HG03095 (cell line): Measurements from ENCODE around the gene MPZL1.
"Not testable (repeated sequence)": the region's sequence is repeated elsewhere in the genome, so short reads cannot be mapped to it uniquely, and the experiment has no call there.

Experiments used
- ATAC-seq: cut with Tn5 transposase; IDR thresholded peaks from one replicate; pipeline ENCODE4 v1.9.1; 2021; ENCODE audit warnings: moderate library complexity; ENCODE audit not compliant: unreplicated experiment

Gene MPZL1

DNA sequence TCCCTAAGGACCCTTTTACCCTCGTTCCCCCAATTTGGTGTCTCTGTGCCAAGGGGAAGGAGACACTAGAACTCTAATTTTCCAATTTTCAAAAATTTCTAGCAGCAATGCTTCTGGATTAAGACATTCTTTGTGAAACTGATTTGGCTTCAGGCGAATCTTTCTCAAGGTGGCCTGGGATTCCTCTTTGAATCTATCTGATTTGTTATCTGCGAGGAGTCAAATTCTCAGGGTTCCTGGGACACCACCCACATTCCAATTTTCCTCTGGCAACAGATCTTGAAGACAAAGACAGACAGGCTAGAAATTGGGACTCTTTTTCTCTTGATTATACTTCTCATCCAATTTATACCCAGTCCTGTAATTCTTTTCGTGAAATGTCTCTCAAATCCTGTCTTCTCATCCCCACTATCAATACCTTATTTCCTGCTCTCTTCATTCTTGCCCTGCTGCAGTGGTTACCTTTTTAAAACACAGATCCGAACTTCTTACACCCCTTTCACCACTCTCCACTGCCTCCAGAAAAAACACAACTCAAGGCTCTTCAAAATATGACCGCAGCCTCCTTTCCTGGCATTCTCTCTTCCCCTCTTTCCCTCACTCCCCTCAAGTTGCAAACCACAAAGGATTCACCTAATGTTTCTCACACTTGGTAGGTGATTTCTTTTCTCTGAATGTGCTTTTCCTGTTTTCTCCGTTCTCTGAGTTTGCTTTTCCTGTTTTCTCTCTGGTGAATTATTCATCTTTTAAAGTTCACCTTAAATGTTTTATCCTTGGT is 2.7 kb upstream of the MPZL1 start:
- ATAC-seq, result no peak

DNA sequence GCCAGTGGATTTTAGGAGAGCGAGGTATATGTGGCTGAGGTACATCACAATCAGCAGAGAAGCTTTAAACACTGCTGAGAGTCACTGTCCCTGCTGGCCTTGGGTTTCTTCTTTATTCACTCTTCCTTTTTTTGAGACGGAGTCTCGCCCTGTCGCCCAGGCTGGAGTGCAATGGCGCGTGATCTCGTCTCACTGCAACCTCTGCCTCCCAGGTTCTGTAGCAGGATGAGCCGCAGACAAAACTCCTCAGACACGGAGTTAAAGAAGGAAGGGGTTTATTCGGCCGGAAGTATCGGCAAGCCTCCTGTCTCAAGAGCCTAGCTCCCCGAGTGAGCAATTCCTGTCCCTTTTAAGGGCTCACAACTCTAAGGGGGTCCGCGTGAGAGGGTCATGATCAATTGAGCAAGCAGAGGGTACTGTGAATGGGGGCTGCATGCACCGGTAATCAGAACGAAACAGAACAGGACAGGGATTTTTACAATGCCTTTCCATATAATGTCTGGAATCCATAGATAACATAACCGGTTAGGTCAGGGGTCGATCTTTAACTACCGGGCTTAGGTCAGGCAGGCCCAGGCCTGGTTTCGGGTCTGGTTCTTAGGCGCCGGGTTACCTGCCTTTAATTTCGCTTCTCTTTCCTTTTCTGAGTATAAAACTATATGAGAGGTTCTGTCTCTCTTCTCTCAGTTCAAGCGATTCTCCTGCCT is 1.9 kb upstream of the MPZL1 start:
- ATAC-seq, result not testable (repeated sequence)

DNA sequence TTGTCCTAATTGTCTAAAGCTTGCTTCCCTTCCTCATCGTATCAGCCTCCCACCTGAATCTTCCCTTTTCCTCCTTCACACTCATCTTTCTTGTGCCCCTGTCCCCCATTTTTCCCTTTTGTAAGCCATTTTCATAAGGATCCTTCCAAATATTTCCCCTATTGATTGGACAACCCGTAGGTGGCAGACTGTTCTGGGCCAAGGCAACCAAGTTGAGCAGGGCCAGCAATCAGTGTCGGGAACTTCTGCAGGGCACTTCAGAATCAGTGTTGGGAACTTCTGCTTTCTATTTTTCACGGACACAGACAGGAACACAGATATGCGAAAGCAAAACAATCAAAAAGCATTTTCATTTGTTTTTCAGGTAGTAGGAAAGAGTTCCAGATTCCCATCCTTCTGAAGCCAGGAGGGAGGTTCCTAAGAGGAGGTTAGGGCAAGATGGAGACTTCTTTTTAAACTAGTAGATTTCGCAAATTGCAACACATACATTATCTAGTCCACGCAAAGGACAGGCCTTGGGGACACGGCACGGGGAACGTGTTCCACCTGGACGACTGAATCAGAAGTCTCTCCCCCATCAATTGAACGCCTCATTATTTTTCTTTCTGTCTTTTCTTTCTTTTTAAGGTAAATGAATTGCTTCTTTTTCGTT is 691 bp upstream of the MPZL1 start:
- ATAC-seq, result no peak

DNA sequence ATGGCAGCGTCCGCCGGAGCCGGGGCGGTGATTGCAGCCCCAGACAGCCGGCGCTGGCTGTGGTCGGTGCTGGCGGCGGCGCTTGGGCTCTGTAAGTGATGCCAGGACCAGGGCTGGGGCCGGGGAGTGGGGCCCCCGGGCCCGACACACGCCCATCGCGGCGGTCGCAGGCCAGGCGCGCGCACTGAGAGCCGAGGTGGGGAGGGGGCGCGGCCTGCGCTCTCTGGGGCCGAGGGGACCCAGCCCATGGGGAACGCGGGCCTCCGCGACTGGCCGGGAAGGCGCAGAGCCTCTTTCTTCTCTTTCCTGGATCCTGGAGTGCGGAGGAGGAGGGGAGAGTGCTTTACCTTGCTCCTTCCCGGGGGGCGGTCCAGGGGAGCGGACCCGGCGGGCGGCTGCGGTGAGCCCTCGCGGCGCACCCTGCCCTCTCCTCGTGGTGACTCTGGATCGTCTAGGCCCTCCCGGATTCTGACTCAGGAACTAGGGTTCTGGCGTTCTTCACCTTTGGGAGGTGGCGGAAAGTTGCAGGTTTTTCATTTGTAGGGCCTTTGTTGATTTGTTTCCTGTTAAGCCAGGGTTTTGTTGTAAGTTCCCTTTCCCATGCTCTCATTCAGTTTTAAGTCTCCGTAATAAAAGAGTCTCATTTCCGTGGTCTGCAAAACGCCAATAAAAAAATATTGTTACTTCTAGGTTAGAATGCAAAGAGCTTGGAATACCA is 529 bp downstream of the MPZL1 start:
- ATAC-seq, result peak; percentile 18

DNA sequence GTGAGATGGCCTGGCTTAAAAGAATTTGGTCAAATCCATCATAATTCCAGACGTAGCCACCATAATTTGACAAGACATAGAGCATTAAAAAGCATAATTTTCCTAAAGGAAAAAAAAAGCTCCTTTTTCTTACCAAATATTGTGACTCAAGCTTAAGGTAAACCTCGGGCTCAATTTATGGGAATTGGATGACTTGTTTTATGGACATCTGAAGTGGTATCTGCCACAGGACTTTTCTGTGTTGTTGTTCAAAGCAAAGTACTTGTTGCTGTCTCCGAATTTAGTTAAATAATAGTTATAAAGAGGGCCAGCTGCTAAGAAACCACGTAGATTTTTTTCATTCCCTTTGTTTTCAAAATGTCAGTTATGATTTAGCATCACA is 1.1 kb downstream of the MPZL1 start:
- no peak for ATAC-seq

DNA sequence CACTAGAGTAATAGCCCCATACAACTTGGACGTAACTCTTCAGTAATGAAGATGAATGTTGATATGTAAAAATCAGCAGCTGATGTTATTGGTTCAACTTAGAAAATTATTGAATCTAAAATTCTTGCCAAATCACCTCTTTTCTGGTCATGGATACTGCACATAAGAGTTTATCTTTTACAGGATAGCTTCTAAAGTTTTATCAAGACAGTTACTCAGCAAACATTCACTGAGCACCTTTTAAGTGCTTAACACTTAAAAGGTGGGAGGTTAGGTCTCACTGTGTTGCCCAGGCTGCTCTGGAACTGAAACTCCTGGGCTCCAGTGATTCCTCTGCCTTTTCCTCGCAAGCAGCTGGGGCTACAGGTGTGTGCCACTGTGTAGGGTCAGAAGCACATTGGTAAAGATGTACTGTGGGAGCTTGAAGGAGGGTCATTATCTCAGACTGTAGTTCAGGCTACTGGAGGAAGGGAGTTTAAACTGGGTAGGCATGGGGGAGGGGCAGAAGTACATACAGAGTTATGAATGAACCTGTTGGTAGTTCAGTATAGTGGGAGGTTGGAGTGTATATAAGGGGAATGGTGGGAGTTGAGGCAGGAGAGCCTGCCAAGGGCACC is 2.0 kb downstream of the MPZL1 start:
- no peak for ATAC-seq

DNA sequence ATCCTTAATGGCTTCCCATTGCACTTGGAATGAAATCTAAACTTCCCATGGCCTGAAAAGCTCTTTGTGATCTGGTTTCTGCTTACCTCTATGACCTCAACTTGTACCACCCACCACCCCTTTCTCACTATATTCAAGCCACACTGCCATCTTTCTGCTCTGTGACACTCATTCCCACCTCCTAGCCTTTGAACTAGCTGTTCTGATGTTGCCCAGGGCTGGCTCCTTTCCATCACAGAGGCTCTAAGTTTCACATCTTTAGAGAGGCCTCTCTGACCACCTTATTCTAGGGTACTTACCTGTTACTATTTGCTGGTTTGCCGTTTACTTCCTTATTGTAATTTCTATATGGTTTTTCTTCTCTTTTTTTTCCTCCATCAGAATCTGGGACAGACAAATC is 4.2 kb downstream of the MPZL1 start:
- ATAC-seq, result no peak

DNA sequence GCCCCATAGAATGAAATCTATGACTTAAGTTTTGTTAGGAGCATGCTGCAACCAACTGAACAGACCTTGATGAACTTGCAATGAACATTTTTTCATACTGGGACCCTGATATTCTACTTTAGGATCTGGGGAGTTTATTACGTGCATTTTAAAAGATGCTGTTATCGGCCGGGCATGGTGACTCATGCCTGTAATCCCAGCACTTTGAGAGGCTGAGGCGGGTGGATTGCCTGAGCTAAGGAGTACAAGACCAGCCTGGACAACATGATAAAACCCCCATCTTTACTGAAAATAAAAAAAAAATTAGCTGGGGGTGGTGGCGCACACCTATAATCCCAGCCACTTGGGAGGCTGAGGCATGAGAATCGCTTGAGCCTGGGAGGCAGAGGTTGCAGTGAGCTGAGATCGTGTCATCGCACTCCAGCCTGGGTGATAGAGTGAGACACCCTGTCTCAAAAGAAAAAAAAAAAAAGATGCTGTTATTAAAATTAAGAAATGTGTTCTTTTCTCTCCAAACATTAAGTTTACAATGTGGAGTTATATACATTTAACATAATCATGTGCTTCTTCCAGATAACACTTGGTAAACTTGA is 7.1 kb downstream of the MPZL1 start:
- ATAC-seq, result no peak

DNA sequence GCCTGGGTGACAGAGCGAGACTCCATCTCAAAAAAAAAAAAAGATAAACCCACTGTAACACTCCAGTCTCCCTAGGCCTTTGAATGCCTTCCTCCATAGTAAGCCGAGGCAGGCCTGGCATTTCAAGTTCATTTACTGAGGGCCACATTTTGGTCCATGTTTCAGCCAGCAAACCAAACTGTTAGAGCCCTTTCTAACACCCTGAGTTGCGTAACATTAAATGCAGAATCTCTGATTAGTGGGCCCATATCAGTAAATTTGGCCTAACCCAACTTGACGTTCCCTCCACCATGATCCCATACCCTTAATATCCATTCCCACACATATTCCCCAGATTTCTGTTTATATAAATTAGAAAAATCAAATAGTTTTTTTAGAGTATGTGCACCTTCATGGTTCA is 12.4 kb downstream of the MPZL1 start:
- no peak for ATAC-seq

DNA sequence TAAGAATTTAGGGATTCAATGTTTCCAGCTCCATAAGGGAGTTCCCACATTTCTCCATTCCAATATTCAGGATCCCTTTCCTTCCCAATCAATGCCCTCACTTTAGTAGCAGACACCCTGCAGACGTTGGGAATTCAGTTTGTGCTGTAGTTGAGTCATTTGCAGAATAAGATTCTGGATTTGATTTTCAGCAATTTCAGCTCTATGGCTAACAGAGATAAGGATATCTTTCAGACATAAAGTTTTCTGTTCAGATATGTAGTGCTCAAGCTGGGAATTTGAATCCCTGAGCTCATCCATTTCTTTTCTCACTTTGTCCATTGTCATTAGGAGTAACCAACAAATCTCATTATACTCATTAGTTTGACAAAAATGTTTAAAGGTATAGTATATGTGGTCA is 13.1 kb downstream of the MPZL1 start:
- ATAC-seq, result no peak

DNA sequence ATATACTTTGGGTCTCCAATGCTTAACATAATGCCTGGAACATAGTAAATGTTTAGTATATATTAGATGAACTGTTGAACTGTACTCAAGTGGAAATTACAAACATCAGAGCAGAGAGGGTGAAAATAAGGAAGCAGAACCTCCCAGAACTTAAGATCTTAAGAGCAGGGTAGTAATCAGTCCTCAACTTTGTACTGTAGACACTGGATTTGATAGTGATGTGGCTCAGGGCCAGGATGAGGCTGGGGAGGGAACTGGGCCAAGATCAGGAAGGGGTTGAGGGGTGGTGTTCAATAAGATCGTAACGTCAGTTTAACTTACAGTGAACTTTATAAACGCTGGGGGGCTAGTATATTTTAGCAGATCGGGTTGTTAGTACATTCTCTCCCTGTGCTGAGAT is 15.4 kb downstream of the MPZL1 start:
- no peak for ATAC-seq

DNA sequence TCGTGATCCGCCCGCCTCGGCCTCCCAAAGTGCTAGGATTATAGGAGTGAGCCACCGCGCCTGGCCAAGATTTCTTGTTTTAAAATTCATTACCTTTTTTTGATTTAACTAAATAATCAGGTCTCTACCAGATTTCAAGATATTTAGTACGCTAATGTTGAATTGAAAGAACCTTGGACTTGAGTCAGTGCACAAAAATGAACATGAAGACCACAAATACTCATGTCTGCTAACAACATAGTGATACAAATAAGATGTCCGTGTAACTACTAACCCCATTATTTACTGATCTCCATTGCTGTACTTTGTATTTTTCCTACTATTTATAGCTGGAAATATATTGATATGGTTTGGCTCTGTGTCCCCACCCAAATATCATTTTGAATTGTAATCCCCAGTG is 16.4 kb downstream of the MPZL1 start:
- ATAC-seq, result no peak

DNA sequence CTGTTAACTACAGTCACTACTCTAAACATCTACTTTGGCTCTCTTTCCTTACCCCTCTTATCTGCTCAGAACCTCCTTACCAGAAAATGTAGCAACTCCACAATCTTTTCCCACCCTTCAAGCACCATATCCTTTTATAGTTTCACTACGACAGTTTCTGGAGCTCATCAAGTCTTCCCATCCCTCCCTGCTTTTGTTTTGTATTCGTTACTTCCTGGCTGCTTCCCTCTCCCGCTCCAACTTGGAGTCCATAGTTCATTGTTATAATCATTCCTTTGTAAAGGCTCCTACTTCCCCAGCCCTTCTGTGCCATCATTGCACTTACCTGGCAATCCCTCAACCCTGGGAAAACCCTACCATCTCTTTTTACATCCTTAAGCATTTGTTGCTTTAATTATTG is 18.0 kb downstream of the MPZL1 start:
- no peak for ATAC-seq

DNA sequence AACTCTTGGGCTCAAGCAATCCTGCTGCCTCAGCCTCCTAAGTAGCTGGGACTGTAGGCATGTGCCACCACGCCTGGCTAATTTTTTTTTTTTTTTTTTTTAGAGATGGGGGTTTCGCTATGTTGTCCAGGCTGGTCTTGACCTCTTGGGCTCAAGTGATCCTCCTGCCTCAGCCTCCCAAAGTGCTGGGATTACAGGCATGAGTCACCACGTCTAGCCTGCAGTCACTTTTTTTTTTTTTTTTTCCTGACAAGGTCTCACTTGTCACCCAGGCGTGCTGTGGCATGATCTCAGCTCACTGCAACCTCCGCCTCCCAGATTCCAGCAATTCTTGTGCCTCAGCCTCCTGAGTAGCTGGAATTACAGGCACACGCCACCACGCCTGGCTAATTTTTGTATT is 19.3 kb downstream of the MPZL1 start:
- not testable (repeated sequence) for ATAC-seq

DNA sequence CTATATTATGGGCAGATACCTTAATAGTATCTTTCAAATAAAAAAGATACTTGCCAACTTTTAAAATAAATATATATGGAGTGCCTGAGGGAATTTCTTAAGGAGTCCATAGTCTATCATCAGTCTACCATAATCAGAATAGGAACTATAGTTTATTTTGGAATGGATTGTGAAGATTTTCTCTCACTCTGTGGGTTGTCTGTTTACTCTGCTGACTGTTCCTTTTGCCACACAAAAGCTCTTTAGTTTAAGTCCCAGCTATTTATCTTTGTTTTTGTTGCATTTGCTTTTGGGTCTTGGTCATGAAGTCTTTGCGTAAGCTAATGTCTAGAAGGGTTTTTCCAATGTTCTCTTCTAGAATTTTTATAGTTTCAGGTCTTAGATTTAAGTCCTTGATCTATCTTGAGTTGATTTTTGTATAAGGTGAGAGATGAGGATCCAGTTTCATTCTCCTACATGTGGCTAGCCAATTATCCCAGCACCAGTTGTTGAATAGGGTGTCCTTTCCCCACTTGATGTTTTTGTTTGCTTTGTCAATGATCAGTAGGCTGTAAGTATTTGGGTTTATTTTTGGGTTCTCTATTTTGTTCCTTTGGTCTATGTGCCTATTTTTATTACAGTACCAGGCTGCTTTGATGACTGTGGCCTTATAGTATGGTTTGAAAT is 20.7 kb downstream of the MPZL1 start:
- not testable (repeated sequence) for ATAC-seq

DNA sequence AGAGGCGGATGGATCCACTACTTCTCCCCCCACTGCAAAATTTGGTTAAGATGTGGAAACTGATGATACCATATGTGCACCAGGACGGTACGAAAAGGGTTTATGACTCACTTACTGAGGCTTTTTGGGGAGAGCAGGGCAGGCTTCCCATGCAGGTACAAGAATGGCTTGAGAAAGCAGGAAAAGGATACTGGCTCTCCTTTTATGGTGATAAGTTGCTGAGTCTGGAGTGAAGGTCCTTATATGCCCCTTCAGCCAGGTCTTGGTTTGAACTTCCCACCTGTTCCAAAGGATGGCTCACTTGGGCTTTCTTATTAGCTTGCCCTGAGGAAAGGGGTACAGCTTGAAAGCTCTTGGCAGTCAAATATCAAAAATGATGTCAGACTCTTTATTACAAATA is 23.1 kb downstream of the MPZL1 start:
- ATAC-seq, result no peak

DNA sequence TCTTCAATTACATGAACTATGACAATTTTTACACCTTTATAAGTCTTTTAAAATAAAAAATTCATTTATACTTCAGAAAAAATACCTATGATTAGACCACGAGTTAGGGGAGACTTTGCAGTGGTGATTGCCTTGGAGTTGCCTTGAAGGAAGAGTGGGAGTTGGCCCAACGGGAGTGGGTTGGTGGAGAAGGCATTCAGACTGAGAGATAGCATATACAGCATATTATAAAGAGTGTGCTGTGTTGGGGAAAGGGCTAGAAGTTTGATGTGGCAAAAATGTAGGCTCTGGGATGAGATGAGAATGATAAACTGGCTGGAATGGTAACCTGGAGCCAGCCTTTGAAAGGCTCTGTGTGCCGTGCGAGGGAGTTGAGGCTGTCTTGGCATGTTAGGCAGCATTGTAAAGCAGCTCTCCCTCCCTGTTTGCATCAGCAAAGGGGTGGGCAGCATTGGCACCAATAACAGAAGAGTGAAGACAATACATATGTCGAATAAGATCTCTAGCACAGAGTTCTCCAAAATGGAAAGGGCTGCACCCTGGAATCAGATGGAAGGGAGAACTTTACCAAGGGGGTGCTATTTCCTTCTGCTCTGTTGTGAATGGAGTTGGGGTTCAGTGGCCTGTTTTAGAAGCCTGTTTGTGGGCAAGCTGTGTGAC is 24.4 kb downstream of the MPZL1 start:
- ATAC-seq, result no peak

DNA sequence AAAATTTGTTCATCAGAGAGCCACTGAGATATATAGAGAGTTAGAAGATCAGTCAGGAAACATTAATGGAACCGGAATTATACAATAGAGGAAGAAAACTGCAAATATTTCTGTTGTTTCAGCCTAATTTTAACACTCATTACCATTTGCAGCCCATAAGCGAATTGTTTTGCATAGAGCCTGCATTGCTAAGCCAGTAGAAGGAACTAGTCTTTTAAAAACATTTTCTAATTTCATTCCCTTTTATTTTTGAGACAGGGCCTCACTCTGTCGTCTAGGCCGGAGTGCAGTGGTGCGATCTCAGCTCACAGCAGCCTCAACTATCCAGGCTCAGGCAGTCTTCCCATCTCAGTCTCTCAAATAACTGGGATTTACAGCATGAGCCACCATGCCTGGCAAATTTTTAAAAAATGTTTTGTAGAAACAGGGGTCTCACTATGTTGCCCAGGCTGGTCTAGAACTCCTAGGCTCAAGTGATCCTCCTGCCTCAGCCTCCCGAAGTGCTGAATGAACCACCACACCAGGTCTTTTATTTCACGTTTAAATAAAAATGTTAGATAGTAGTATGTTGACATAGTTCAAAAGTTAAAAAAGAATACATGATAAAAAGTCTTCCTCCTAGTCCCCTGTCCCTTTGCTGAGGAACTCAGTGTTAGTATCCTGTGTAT is 25.3 kb downstream of the MPZL1 start:
- ATAC-seq, result no peak

DNA sequence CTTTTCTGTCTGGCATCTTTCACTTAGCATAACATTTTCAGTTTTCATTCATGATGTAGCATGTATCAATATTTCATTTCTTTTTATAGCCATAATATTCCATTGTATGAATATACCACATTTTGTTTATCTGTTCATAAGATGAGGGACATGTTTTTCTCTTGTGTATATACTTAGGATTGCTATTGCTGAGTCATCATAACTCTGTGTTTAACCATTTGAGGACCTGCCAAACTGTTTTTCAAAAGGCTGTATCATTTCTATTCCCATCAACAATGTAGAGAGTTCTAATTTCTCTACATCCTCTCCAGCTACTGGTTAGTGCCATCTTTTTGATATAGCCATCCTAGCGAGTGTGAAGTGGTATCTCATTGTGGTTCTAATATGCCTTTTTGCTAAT is 26.2 kb downstream of the MPZL1 start:
- ATAC-seq, result no peak
